Skeletal muscle satellite cell (primary cell): ENCODE results near the gene ABCC9.

Source experiments
- H3K27me3 ChIP-seq: 2 replicates; pipeline ENCODE4 v1.7.0; 2013; ENCODE audit warnings: low read length; ENCODE audit not compliant: control insufficient read depth, insufficient read depth
- H3K36me3 ChIP-seq: 2 replicates; pipeline ENCODE4 v1.7.0; 2013; ENCODE audit warnings: mild to moderate bottlenecking, control low read depth, low read length; ENCODE audit not compliant: insufficient read depth
- H3K4me1 ChIP-seq: 2 replicates; pipeline ENCODE4 v1.7.0; 2013; ENCODE audit warnings: low read length; ENCODE audit not compliant: control insufficient read depth, insufficient read depth
- H3K4me2 ChIP-seq: 2 replicates; pipeline ENCODE4 v1.7.0; 2013; ENCODE audit warnings: mild to moderate bottlenecking, low read length
- H3K4me3 ChIP-seq: 2 replicates; pipeline ENCODE4 v1.7.0; 2013; ENCODE audit warnings: low read length
- H3K9ac ChIP-seq: 2 replicates; pipeline ENCODE4 v1.7.0; 2013; ENCODE audit warnings: mild to moderate bottlenecking, low read depth, low read length, moderate library complexity
- H3K9me3 ChIP-seq: replicated peaks from 2 replicates; pipeline ENCODE4 v1.7.0; 2013; ENCODE audit warnings: mild to moderate bottlenecking, control low read depth, low read length

ABCC9 gene

GRCh38 chr12:21877293-21877982 is 63.8 kb downstream of the ABCC9 start:
- H3K4me1 ChIP-seq, result no peaks in the 10 kb centered on the region
- no peaks in the 10 kb centered on the region for H3K27me3 ChIP-seq
- no peak overlapping the region for H3K4me2 ChIP-seq
- H3K4me3 ChIP-seq, result no peak overlapping the region
- H3K36me3 ChIP-seq, result no peaks in the 10 kb centered on the region
- no peaks in the 10 kb centered on the region for H3K9me3 ChIP-seq
- H3K9ac ChIP-seq, result no peak overlapping the region

DNA sequence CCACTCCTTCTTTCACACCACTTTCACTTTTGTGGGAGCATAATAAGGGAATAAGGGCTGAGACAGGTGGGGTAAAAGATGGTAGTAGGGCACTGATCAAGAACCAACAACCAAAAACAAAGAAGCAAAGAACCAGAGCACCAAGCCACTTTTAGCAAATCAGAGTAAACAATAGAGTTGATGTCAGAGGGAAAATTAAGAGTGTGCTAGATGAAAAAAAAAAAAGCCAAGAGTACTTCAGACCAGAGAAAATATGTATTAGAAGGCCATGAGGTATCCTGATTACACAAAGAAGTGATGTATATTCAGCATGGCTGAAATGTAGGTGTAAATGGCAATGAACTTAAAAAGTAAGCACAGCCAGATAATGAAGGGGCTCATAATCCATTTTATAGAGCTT is 75.4 kb downstream of the ABCC9 start:
- H3K9me3 ChIP-seq, result peaks cover 4% of the 10 kb centered on the region
- H3K4me3 ChIP-seq, result no peak overlapping the region
- H3K9ac ChIP-seq, result no peak overlapping the region
- no peaks in the 10 kb centered on the region for H3K4me1 ChIP-seq
- no peaks in the 10 kb centered on the region for H3K36me3 ChIP-seq
- H3K27me3 ChIP-seq, result no peaks in the 10 kb centered on the region
- no peak overlapping the region for H3K4me2 ChIP-seq

GRCh38 chr12:21860534-21860933 is 80.7 kb downstream of the ABCC9 start:
- no peak overlapping the region for H3K4me2 ChIP-seq
- no peaks in the 10 kb centered on the region for H3K9me3 ChIP-seq

GRCh38 chr12:21860128-21860527 is 81.1 kb downstream of the ABCC9 start:
- H3K9ac ChIP-seq, result no peak overlapping the region
- H3K4me1 ChIP-seq, result no peaks in the 10 kb centered on the region
- no peak overlapping the region for H3K4me3 ChIP-seq
- H3K9me3 ChIP-seq, result no peaks in the 10 kb centered on the region
- no peaks in the 10 kb centered on the region for H3K27me3 ChIP-seq
- H3K36me3 ChIP-seq, result no peaks in the 10 kb centered on the region
- H3K4me2 ChIP-seq, result no peak overlapping the region

More at GRCh38 chr12:21860534-21860933, 80.7 kb downstream of the ABCC9 start:
- H3K4me1 ChIP-seq, result no peaks in the 10 kb centered on the region
- no peaks in the 10 kb centered on the region for H3K36me3 ChIP-seq
- H3K9ac ChIP-seq, result no peak overlapping the region
- H3K4me3 ChIP-seq, result no peak overlapping the region
- H3K27me3 ChIP-seq, result no peaks in the 10 kb centered on the region

DNA sequence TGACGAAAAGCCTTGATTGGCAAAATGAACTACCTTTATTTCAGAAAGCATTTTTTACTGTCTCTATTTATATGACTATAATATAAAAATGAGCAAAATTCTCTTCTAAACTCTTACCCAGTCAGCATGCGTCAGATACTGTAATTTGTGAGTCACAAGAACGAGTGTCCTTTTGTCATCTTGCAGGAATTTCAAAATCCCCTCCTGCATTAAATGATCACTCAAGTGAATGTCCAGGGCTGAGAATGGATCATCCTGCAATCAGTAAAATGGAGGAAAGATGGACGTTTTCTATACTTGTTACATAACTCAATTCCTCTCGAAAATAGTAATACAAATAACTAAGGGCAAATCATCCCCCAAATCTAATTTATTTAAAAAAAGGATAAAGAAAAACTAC is 89.0 kb downstream of the ABCC9 start:
- Histone ChIP-seq H3K9me3 (no peaks in the 10 kb centered on the region), H3K36me3 (no peaks in the 10 kb centered on the region), H3K9ac (peak overlapping the region; percentile 57), H3K4me2 (peak overlapping the region; percentile 62), H3K4me3 (peak overlapping the region; percentile 41), H3K4me1 (peaks cover 15% of the 10 kb centered on the region), H3K27me3 (no peaks in the 10 kb centered on the region)

- Histone ChIP-seq H3K27me3 (no peaks in the 10 kb centered on the region), H3K36me3 (no peaks in the 10 kb centered on the region), H3K4me3 (no peak overlapping the region)
These were observed 90.1 kb downstream of the ABCC9 start for GRCh38 chr12:21851151-21851550.

DNA sequence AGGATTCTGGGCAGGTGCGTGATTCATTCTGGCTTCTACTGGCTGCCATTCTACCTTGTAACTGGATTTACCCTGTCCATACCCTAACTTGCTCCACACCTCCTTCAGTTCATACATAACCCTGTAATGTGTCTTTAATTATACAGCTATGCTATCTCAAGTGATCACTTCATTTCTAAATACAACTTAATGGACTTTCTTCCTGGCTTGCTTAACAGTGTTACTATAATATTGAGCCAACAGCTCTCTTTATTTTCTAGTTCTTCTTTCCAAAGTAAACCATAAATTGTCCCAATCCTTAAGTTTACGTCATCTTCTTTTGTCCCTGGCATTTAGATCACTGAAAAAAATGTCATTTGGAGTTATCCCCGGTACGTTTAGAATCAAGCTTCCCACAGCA is 90.8 kb downstream of the ABCC9 start:
- H3K36me3 ChIP-seq, result no peaks in the 10 kb centered on the region
- H3K4me2 ChIP-seq, result no peak overlapping the region
- no peak overlapping the region for H3K9ac ChIP-seq
- H3K9me3 ChIP-seq, result no peaks in the 10 kb centered on the region
- H3K4me1 ChIP-seq, result peaks cover 15% of the 10 kb centered on the region
- H3K4me3 ChIP-seq, result no peak overlapping the region
- H3K27me3 ChIP-seq, result no peaks in the 10 kb centered on the region

More at GRCh38 chr12:21851151-21851550, 90.1 kb downstream of the ABCC9 start:
- Histone ChIP-seq H3K4me1 (peaks cover 15% of the 10 kb centered on the region), H3K4me2 (peak overlapping the region; percentile 62), H3K9ac (no peak overlapping the region), H3K9me3 (no peaks in the 10 kb centered on the region)

GRCh38 chr12:21849878-21850277 is 91.3 kb downstream of the ABCC9 start:
- no peaks in the 10 kb centered on the region for H3K36me3 ChIP-seq
- H3K4me3 ChIP-seq, result no peak overlapping the region
- H3K4me1 ChIP-seq, result peaks cover 15% of the 10 kb centered on the region
- no peaks in the 10 kb centered on the region for H3K9me3 ChIP-seq
- no peak overlapping the region for H3K9ac ChIP-seq
- no peaks in the 10 kb centered on the region for H3K27me3 ChIP-seq
- H3K4me2 ChIP-seq, result no peak overlapping the region

GRCh38 chr12:21848192-21848591 is 93.0 kb downstream of the ABCC9 start:
- no peak overlapping the region for H3K4me3 ChIP-seq
- no peak overlapping the region for H3K4me2 ChIP-seq
- no peaks in the 10 kb centered on the region for H3K9me3 ChIP-seq
- no peaks in the 10 kb centered on the region for H3K36me3 ChIP-seq
- no peaks in the 10 kb centered on the region for H3K27me3 ChIP-seq
- H3K4me1 ChIP-seq, result peaks cover 15% of the 10 kb centered on the region
- no peak overlapping the region for H3K9ac ChIP-seq

- peaks cover 4% of the 10 kb centered on the region for H3K36me3 ChIP-seq
- peaks cover 10% of the 10 kb centered on the region for H3K4me1 ChIP-seq
- H3K9me3 ChIP-seq, result no peaks in the 10 kb centered on the region
- H3K4me3 ChIP-seq, result no peak overlapping the region
- H3K4me2 ChIP-seq, result no peak overlapping the region
- no peak overlapping the region for H3K9ac ChIP-seq
- no peaks in the 10 kb centered on the region for H3K27me3 ChIP-seq
These were observed 97.4 kb downstream of the ABCC9 start for GRCh38 chr12:21843795-21844194.

DNA sequence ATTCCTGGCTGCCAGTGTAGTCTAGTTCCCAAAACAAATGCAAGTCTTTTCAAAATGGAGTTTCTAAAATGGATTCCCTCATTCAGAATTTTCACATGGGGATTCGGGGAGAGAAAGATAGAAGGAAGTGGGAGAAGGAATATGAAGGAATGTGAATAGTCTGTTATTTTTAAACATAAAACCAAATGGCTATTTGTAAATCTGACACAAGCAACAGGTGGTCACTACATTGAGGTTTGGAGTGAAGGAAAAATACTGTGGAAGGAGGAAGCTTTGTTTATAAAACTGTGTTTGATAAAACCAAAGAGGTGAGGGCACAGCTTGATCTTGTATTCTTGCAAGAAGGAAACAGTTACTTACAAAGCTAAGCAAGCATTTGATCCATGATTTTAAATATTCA is 101.5 kb downstream of the ABCC9 start:
- H3K27me3 ChIP-seq, result no peaks in the 10 kb centered on the region
- H3K36me3 ChIP-seq, result peaks cover 4% of the 10 kb centered on the region
- peaks cover 10% of the 10 kb centered on the region for H3K4me1 ChIP-seq
- no peaks in the 10 kb centered on the region for H3K9me3 ChIP-seq
- H3K4me2 ChIP-seq, result no peak overlapping the region
- no peak overlapping the region for H3K9ac ChIP-seq
- no peak overlapping the region for H3K4me3 ChIP-seq

- no peaks in the 10 kb centered on the region for H3K27me3 ChIP-seq
- no peak overlapping the region for H3K4me2 ChIP-seq
- H3K4me1 ChIP-seq, result peaks cover 10% of the 10 kb centered on the region
- H3K9ac ChIP-seq, result no peak overlapping the region
- H3K9me3 ChIP-seq, result no peaks in the 10 kb centered on the region
- no peak overlapping the region for H3K4me3 ChIP-seq
- H3K36me3 ChIP-seq, result peaks cover 4% of the 10 kb centered on the region
These were observed 103.4 kb downstream of the ABCC9 start for GRCh38 chr12:21837847-21838246.
